Cardiac muscle cell (in vitro differentiated cells and primary cell): ENCODE data around the gene COMMD10. TPM values are rescaled to one million over a fixed set of nuclear protein-coding genes. Genes with fewer than 3 reads are reported as not detected.

Experiments used
- DNase-seq, 2 donors: peaks; one replicate each; pipeline versions ENCODE4 v3.0.0 to v3.0.0-alpha.2; 2010 to 2017; ENCODE audit warnings: low read depth in 1 of 2, low spot score in 1 of 2
- H3K27ac ChIP-seq: fragments of 200-600 bp; sonication (generic); 2 replicates; pipeline ENCODE4 v1.5.1; 2016
- H3K27me3 ChIP-seq: fragments of 200-600 bp; sonication (generic); 2 replicates; pipeline ENCODE4 v1.6.0; 2016; ENCODE audit warnings: control low read depth
- H3K36me3 ChIP-seq: fragments of 200-600 bp; sonication (generic); 2 replicates; pipeline ENCODE4 v1.5.1; 2016; ENCODE audit warnings: control low read depth
- H3K4me1 ChIP-seq: fragments of 200-600 bp; sonication (generic); 2 replicates; pipeline ENCODE4 v1.8.1; 2017; ENCODE audit warnings: low read depth, mild to moderate bottlenecking, mixed run types
- H3K4me3 ChIP-seq: fragments of 200-600 bp; sonication (generic); 2 replicates; pipeline ENCODE4 v1.5.1; 2016; ENCODE audit warnings: mild to moderate bottlenecking
- H3K9me3 ChIP-seq: fragments of 200-600 bp; sonication (generic); 2 replicates; pipeline ENCODE4 v1.5.1; 2017; ENCODE audit warnings: low read depth, mild to moderate bottlenecking, control low read depth
- polyA plus RNA-seq: library from polyadenylated mRNA; unstranded; fragments of >200 nt; fragmentation: Nextera tagmentation; extraction: Ambion mirVana; gene quantifications from 2 replicates; pipeline ENCODE4 v1.2.1, GENCODE V29; 2016
- total RNA-seq: library from RNA; depleted of rRNA; stranded (reverse); fragments of >200 nt; gene quantifications from 2 replicates; pipeline ENCODE4 v1.2.3, GENCODE V29; 2016
- TF ChIP-seq, protein P1 (sequence below): IDR thresholded peaks from 2 replicates; pipeline ENCODE4 v1.5.1; 2012; ENCODE audit warnings: low read depth, mild to moderate bottlenecking, low read length

COMMD10 gene
- total RNA-seq (21.7 and 23.4 TPM in 2 replicates), polyA plus RNA-seq (48.1 and 58.8 TPM in 2 replicates)

DNA sequence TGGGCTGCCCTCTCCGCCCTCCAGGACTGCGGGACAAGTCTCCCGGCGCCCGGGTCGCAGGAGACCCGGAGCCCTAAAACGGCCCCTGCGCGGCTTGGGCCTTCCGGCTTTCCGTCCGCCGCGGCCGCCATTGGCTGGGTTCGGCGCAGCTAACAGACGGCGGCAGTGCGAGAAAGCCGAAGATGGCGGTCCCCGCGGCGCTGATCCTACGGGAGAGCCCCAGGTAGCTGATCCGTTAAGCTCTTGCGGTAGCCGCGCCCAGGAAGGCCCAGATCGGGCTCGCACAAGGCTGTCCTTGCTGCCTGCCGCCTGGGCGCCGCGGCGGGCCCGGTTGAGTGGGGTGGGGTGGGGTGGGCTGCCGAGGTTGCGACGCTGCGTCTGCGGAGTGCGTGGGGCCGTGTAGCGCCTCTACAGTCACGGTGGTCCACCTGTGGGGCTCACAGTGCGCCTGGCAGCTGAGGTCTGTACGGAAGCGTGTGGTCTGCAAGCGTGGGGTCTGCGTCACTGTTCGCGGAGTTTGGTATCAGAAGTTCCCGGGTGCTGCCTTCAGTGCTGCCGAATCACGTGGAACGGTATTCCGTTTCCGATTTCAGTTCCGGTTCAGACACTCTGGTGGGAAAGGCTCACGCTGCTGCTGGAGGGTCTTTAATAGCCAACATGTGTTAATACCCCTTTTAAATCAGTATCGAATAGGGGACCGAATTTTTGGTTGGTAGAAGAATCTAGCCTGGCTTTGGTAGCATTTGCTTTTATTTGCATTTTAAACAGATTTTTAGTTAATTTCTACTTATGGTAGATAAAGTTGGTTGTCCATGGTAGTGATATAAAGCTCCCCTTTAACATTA is at the start of gene COMMD10:
Gene COMMD10, plus strand, starts transcription at position 155 of the 845 bp plus-strand sequence.
- Histone ChIP-seq H3K4me1 (peaks cover 18% of the 10 kb centered on the region), H3K27me3 (no peaks in the 10 kb centered on the region), H3K9me3 (no peaks in the 10 kb centered on the region), H3K36me3 (no peaks in the 10 kb centered on the region), H3K27ac (peak within 1 kb of the TSS; percentile 96), H3K4me3 (peak within 1 kb of the TSS; percentile 87)
- peak; percentile 88 to 91 for DNase-seq
- TF ChIP-seq, protein P1, sequence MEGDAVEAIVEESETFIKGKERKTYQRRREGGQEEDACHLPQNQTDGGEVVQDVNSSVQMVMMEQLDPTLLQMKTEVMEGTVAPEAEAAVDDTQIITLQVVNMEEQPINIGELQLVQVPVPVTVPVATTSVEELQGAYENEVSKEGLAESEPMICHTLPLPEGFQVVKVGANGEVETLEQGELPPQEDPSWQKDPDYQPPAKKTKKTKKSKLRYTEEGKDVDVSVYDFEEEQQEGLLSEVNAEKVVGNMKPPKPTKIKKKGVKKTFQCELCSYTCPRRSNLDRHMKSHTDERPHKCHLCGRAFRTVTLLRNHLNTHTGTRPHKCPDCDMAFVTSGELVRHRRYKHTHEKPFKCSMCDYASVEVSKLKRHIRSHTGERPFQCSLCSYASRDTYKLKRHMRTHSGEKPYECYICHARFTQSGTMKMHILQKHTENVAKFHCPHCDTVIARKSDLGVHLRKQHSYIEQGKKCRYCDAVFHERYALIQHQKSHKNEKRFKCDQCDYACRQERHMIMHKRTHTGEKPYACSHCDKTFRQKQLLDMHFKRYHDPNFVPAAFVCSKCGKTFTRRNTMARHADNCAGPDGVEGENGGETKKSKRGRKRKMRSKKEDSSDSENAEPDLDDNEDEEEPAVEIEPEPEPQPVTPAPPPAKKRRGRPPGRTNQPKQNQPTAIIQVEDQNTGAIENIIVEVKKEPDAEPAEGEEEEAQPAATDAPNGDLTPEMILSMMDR = no peak

- DNase-seq = no peak
- H3K36me3 ChIP-seq = no peaks in the 10 kb centered on the region
- TF ChIP-seq, protein P1 = no peak
- H3K9me3 ChIP-seq = no peaks in the 10 kb centered on the region
- H3K4me1 ChIP-seq = no peaks in the 10 kb centered on the region
- H3K27me3 ChIP-seq = no peaks in the 10 kb centered on the region
- no peak overlapping the region for H3K27ac ChIP-seq
- no peak overlapping the region for H3K4me3 ChIP-seq
Measured at GRCh38 chr5:116035123-116035522, 49.7 kb upstream of the COMMD10 start.

- Histone ChIP-seq H3K4me3 (no peak overlapping the region), H3K27ac (no peak overlapping the region), H3K27me3 (no peaks in the 10 kb centered on the region), H3K36me3 (no peaks in the 10 kb centered on the region), H3K9me3 (no peaks in the 10 kb centered on the region), H3K4me1 (no peaks in the 10 kb centered on the region)
- peak in 1 of 2 donors; percentile 21 for DNase-seq
- TF ChIP-seq, protein P1 = peak; percentile 26
Measured at GRCh38 chr5:116037236-116037822, 47.5 kb upstream of the COMMD10 start.

DNA sequence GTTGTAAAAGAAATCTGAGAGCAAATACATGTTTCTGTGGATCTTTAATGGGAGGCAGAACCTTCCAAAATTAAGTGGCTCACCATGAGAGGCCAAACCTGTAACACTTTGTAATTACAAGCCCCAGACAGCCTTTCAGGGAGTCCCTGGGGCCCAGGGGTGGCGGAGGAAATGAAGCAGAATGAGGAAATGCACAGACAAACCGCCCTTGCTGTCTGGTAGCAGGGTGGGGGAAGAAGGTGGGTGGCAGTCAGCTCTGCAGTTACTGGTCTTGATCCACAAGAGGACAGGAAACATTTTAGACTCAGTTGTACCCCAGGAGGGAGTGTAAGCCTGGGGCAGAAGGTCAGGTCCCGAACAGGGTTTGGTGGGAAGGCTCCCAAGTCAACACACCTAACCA is 46.0 kb upstream of the COMMD10 start:
- Histone ChIP-seq H3K4me3 (no peak overlapping the region), H3K9me3 (no peaks in the 10 kb centered on the region), H3K4me1 (no peaks in the 10 kb centered on the region), H3K27me3 (no peaks in the 10 kb centered on the region), H3K36me3 (no peaks in the 10 kb centered on the region), H3K27ac (no peak overlapping the region)
- TF ChIP-seq, protein P1 = no peak
- DNase-seq = no peak

DNA sequence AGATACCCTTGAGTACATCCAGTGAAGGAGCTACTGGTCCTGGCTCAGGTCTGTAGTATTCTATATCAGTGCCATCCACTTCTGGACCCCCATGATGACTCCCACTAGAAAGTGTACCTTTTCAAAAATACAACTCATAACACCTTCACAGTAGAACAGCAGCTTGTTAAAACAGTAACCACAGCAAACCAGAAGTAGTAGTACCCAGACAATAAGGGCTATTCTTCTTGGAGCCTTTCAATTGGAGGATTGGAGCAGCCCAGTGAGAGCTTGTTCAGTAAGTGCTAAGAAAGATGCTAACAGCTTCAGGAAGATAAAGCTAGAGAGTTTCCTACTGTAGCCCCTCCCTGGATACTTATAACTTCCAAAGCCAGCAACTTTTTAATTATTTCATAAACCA is 42.5 kb upstream of the COMMD10 start:
- no peak for DNase-seq
- H3K36me3 ChIP-seq = no peaks in the 10 kb centered on the region
- no peaks in the 10 kb centered on the region for H3K9me3 ChIP-seq
- H3K4me1 ChIP-seq = no peaks in the 10 kb centered on the region
- TF ChIP-seq, protein P1 = no peak
- H3K4me3 ChIP-seq = no peak overlapping the region
- no peak overlapping the region for H3K27ac ChIP-seq
- no peaks in the 10 kb centered on the region for H3K27me3 ChIP-seq
